GM18520 (cell line): ENCODE results near the gene DUSP10.

Source experiments
- ATAC-seq: cut with Tn5 transposase; IDR thresholded peaks from one replicate; pipeline ENCODE4 v1.9.1; 2021; ENCODE audit not compliant: unreplicated experiment

The DUSP10 gene

GRCh38 chr1:221741703-221742554, at the start of gene DUSP10:
Gene DUSP10 (minus strand): TSS chr1:221742089. CDS start chr1:221739744, 2,345 bp downstream.
- peak; percentile 72 for ATAC-seq

- no peak for ATAC-seq
Measured at GRCh38 chr1:221788466-221788865, 46.6 kb upstream of the DUSP10 start.

- ATAC-seq: no peak
Measured at GRCh38 chr1:221786647-221787046, 44.8 kb upstream of the DUSP10 start.

GRCh38 chr1:221783936-221784335, 42.0 kb upstream of the DUSP10 start:
- no peak for ATAC-seq

GRCh38 chr1:221783437-221783836, 41.5 kb upstream of the DUSP10 start:
- no peak for ATAC-seq

GRCh38 chr1:221782970-221783369, 41.1 kb upstream of the DUSP10 start:
- ATAC-seq: no peak

- ATAC-seq: no peak
Measured at GRCh38 chr1:221782477-221782876, 40.6 kb upstream of the DUSP10 start.

- no peak for ATAC-seq
Measured at GRCh38 chr1:221781102-221781755, 39.3 kb upstream of the DUSP10 start.

GRCh38 chr1:221780175-221780574, 38.3 kb upstream of the DUSP10 start:
- no peak for ATAC-seq

- no peak for ATAC-seq
Measured at GRCh38 chr1:221779771-221780170, 37.9 kb upstream of the DUSP10 start.

- peak; percentile 20 for ATAC-seq
Measured at GRCh38 chr1:221778535-221779142, 36.8 kb upstream of the DUSP10 start.

GRCh38 chr1:221778125-221778524, 36.2 kb upstream of the DUSP10 start:
- ATAC-seq: peak; percentile 19

- ATAC-seq: peak; percentile 47
Measured at GRCh38 chr1:221777431-221778072, 35.7 kb upstream of the DUSP10 start.

- ATAC-seq: peak; percentile 28
Measured at GRCh38 chr1:221776495-221777301, 34.8 kb upstream of the DUSP10 start.

- no peak for ATAC-seq
Measured at GRCh38 chr1:221775206-221775605, 33.3 kb upstream of the DUSP10 start.

GRCh38 chr1:221774054-221774842, 32.4 kb upstream of the DUSP10 start:
- ATAC-seq: no peak

- no peak for ATAC-seq
Measured at GRCh38 chr1:221773383-221773782, 31.5 kb upstream of the DUSP10 start.

GRCh38 chr1:221772117-221772516, 30.2 kb upstream of the DUSP10 start:
- ATAC-seq: no peak

GRCh38 chr1:221768444-221769066, 26.7 kb upstream of the DUSP10 start:
- no peak for ATAC-seq
